HUES6 (cell line): Measurements from ENCODE around the gene NHERF2.

Experiments
- H3K27ac ChIP-seq: 2 replicates; pipeline ENCODE4 v1.7.0; 2013; ENCODE audit warnings: low read depth, mild to moderate bottlenecking, low read length, inconsistent platforms
- H3K27me3 ChIP-seq: 2 replicates; pipeline ENCODE4 v1.6.1; 2013; ENCODE audit warnings: low read length; ENCODE audit not compliant: control insufficient read depth, insufficient read depth
- H3K36me3 ChIP-seq: 2 replicates; pipeline ENCODE4 v1.6.1; 2013; ENCODE audit warnings: low read length; ENCODE audit not compliant: control insufficient read depth, insufficient read depth
- H3K4me1 ChIP-seq: 2 replicates; pipeline ENCODE4 v1.6.1; 2013; ENCODE audit warnings: low read length; ENCODE audit not compliant: control insufficient read depth, insufficient read depth
- H3K4me3 ChIP-seq: 2 replicates; pipeline ENCODE4 v1.5.1; 2013; ENCODE audit warnings: low read depth, low read length
- H3K9ac ChIP-seq: one replicate; pipeline ENCODE4 v1.6.1; 2013; ENCODE audit warnings: mild to moderate bottlenecking, low read length
- H3K9me3 ChIP-seq: 2 replicates; pipeline ENCODE4 v1.6.1; 2013; ENCODE audit warnings: low read depth, low read length; ENCODE audit not compliant: control insufficient read depth, insufficient read depth

The NHERF2 gene

DNA sequence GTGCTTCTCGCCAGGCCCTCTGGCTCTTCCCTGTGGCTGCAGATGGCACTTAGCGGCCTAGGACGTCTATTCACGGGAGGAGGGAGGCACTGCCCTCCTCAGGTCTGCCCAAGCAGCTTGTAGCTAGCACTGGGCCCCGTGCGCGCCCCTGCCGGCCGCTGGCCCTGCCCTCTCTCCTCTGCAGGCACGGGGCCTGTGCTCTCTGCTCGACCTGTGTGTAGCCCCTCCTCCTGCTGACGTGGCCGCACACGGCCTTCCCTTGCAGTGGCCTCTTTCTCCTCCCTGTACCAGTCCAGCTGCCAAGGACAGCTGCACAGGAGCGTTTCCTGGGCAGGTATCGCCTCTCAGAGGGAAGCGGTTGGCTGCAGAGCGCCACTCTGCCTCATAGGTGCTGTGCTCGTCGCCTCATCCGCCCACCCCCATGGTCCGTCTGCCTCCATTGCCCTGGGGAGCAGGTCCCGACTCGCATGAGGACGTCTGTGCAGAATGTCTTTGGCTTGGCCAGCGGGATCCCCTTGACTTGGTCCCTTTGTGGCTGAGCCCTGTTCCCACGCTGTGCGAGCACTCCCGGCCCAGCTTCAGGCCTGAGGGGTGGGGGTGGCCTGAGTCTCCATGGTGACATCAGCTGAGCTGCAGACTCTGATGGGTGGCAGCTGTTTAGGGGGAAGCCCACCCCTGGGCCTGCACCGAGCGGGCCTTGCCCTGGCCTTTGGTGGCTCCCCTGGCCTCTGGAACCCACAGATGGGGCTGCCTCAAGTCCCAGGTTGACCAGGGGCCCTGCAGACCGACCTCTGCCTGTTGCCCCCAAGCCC, 55.7 kb downstream of the NHERF2 start:
- H3K36me3 ChIP-seq: peaks cover 81% of the 10 kb centered on the region
- H3K27ac ChIP-seq: no peak overlapping the region
- H3K4me1 ChIP-seq: no peaks in the 10 kb centered on the region
- H3K4me3 ChIP-seq: no peak overlapping the region
- H3K9me3 ChIP-seq: no peaks in the 10 kb centered on the region
- no peaks in the 10 kb centered on the region for H3K27me3 ChIP-seq
- peak overlapping the region; percentile 24 for H3K9ac ChIP-seq

DNA sequence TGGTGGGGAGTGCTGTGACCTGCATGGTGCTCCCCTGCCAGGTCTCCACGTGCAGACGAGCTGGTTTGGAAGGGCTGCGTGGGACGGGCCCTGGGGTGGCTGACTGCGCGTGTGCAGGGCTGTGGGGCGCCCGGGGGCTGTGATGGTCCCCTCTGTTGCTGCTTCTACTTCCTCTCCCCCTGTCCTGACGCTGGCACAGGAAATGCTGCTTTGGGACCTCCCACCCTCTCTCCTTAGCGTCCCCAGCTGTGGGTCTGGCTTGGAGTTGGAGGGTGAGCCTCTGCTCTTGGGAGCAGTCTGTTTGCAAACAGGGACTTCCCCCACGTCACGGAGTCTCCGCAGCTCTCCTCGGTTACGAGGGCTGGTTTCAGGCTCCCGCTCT, 56.3 kb downstream of the NHERF2 start:
- H3K9me3 ChIP-seq: no peaks in the 10 kb centered on the region
- H3K36me3 ChIP-seq: peaks cover 83% of the 10 kb centered on the region
- peak overlapping the region; percentile 24 for H3K9ac ChIP-seq
- no peaks in the 10 kb centered on the region for H3K4me1 ChIP-seq
- no peak overlapping the region for H3K4me3 ChIP-seq
- no peak overlapping the region for H3K27ac ChIP-seq
- H3K27me3 ChIP-seq: no peaks in the 10 kb centered on the region

DNA sequence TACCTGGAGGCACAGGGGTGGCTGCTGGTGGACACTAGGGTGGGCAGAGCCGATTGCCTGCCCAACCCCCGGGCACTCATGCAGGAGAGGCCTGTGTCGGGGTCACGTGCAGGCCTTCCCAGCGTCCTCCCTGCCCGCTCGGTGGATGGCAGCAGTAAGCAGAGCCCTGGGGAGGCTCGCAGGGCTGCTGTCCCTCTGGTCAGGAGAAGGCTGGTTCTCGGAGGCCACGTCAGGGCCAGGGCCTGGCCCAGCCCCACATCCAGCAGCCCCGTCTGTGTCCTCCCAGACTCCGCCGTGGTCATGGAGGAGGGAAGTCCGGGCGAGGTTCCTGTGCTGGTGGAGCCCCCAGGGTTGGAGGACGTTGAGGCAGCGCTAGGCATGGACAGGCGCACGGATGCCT, 56.7 kb downstream of the NHERF2 start:
- Histone ChIP-seq H3K9ac (no peak overlapping the region), H3K36me3 (peaks cover 85% of the 10 kb centered on the region), H3K27me3 (no peaks in the 10 kb centered on the region), H3K27ac (no peak overlapping the region), H3K9me3 (no peaks in the 10 kb centered on the region), H3K4me3 (no peak overlapping the region), H3K4me1 (no peaks in the 10 kb centered on the region)

DNA sequence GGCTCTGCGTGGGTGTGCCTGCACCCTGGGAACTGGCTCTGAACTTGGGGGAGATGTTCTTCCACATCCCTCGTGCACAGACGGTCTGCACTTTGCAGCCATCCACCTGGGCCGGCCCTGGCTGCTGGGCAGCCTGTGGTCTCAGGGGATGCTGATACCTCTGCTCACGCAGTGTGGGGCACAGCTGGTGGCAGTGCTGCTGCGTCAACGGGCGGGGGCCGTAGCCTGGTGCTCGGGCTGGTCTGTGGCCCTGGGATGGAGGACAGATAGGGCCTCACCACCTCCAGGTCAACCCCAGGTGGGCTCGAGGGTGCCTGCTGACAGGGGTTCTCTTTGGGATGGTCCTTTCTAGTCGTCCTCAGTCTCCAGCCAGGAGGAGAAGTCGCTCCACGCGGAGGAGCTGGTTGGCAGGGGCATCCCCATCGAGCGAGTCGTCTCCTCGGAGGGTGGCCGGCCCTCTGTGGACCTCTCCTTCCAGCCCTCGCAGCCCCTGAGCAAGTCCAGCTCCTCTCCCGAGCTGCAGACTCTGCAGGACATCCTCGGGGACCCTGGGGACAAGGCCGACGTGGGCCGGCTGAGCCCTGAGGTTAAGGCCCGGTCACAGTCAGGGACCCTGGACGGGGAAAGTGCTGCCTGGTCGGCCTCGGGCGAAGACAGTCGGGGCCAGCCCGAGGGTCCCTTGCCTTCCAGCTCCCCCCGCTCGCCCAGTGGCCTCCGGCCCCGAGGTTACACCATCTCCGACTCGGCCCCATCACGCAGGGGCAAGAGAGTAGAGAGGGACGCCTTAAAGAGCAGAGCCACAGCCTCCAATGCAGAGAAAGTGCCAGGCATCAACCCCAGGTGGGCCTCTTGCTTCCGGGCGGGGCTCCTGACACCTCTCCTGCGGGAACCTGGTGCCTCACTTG, 57.4 kb downstream of the NHERF2 start:
- H3K27ac ChIP-seq: no peak overlapping the region
- H3K4me3 ChIP-seq: no peak overlapping the region
- no peaks in the 10 kb centered on the region for H3K4me1 ChIP-seq
- H3K9ac ChIP-seq: no peak overlapping the region
- no peaks in the 10 kb centered on the region for H3K9me3 ChIP-seq
- H3K36me3 ChIP-seq: peaks cover 85% of the 10 kb centered on the region
- no peaks in the 10 kb centered on the region for H3K27me3 ChIP-seq

DNA sequence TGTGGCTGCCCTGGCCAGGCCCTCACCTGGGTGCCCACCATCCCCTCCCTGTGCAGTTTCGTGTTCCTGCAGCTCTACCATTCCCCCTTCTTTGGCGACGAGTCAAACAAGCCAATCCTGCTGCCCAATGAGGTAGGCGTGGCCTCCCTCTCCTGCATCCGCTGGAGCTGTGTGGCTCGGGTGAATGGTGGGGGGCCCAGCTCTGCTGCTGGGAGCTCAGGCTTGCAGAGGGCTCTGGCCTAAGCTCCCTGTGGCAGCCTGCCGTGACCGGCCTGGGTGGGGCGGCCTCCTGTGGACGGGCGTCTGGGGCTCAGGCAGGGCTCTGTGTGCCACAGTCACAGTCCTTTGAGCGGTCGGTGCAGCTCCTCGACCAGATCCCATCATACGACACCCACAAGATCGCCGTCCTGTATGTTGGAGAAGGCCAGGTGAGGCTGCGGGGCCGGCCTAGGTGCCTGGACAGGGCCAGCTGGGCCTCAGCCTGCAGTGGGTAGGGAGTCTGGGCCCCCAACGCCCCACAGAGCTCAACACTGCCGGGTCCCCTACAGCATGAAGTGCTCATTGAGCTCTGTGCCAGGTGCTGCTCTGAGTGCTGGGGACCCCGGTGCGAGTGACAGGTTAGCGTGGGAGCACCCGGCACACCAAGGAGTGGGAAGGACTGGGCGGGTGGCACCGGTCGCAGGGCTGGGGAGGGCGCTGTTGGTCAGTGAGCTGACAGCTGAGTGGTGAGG, 58.4 kb downstream of the NHERF2 start:
- no peaks in the 10 kb centered on the region for H3K9me3 ChIP-seq
- no peaks in the 10 kb centered on the region for H3K27me3 ChIP-seq
- H3K27ac ChIP-seq: no peak overlapping the region
- no peak overlapping the region for H3K4me3 ChIP-seq
- no peaks in the 10 kb centered on the region for H3K4me1 ChIP-seq
- H3K9ac ChIP-seq: no peak overlapping the region
- H3K36me3 ChIP-seq: peaks cover 86% of the 10 kb centered on the region

DNA sequence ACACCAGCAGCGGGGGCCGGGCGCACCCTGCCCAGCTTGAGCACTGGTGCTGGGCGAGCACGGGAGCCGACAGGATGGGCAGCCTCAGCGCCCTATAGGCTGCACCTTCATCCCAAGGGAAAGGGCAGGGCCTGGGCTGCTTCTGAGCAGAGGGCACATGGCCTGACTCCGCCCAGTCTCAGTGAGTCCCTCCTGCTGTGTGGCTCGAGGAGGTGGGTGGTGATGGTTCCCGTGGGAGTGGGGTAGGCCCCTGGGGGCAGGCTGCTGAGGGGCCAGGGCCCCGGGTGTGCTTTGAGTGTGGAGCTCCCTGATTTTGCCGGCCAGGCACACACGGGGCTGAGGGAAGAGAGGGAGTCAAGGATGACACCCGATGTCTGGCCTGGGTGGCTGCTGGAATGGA, 59.0 kb downstream of the NHERF2 start:
- Histone ChIP-seq H3K27ac (no peak overlapping the region), H3K36me3 (peaks cover 86% of the 10 kb centered on the region), H3K27me3 (no peaks in the 10 kb centered on the region)

DNA sequence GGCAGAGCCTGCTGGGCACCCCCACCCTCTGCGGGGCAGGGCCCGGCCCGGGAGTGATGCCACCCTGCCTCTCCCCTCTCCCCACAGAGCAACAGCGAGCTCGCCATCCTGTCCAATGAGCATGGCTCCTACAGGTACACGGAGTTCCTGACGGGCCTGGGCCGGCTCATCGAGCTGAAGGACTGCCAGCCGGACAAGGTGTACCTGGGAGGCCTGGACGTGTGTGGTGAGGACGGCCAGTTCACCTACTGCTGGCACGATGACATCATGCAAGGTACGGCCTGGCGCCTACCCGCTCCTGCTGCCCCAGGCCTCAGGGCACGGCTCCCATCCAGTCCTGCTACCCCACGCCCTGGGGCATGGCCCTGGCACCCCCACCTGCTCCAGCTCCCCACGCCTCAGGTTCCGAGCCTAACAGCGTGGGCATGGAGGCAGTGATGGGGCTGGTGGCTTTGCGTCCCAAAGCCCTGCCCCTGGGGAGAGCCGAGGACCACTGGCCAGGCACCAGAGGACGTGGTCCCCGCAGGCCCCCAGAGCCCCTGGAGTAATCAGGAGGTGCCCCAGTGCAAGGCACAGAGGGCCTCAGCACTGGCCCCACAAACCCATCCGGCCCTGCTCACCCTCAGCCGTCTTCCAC, 59.5 kb downstream of the NHERF2 start:
- Histone ChIP-seq H3K9ac (no peak overlapping the region), H3K4me3 (no peak overlapping the region), H3K36me3 (peaks cover 81% of the 10 kb centered on the region)

More for the DNA sequence above, 59.0 kb downstream of the NHERF2 start:
- peaks cover 4% of the 10 kb centered on the region; the same call in 1 of the 2 replicates for H3K4me1 ChIP-seq
- no peak overlapping the region for H3K9ac ChIP-seq
- H3K4me3 ChIP-seq: no peak overlapping the region
- H3K9me3 ChIP-seq: no peaks in the 10 kb centered on the region

DNA sequence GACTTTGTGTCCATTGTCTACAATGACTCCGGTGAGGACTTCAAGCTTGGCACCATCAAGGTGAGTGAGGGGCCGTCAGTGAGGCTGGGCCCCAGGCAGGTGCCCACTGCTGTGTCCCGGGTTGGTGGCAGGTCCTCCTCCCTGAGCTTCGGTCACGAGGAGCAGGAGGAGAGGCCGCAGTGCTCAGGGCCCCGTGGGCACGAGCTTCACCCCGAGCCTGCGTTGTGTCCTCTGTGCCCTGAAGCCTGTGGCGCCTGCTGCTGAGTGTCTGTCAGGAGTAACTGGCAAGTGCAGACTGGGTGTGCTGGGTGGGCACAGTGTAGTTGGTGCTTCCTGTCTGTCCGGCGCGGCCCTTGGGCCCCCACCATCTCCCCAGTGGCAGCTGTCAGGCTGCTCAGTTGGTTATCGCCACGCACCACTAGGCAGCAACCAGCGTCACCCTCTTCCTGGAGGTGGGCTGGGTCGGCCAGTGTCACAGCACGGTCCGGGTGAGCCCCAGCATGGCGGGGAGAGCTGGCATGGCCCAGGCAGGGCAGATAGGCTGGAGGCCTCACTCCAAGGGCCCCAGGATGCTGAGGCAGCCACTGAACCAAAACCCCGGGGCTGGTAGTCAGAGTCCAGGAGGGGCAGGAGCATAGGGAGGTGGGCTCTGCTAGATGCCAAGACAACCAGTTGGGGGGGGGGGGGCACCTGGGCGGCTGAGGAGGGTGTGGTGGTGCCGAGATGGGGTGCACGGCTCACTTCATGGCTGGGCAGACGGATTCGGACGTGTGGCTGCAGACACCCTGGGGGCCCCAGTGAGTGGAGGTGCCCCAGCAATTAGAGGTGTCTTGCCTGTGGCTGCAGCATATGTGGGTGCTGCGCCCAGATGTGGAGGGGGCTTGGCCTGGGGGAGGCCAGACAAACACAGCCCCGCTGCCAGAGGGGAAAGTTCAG, 60.4 kb downstream of the NHERF2 start:
- H3K4me1 ChIP-seq: peaks cover 11% of the 10 kb centered on the region
- H3K27ac ChIP-seq: no peak overlapping the region
- H3K9me3 ChIP-seq: no peaks in the 10 kb centered on the region
- H3K27me3 ChIP-seq: no peaks in the 10 kb centered on the region
- no peak overlapping the region for H3K9ac ChIP-seq
- H3K4me3 ChIP-seq: no peak overlapping the region
- peaks cover 73% of the 10 kb centered on the region for H3K36me3 ChIP-seq

More for the DNA sequence above, 59.5 kb downstream of the NHERF2 start:
- no peak overlapping the region for H3K27ac ChIP-seq
- peaks cover 4% of the 10 kb centered on the region; the same call in 1 of the 2 replicates for H3K4me1 ChIP-seq
- H3K27me3 ChIP-seq: no peaks in the 10 kb centered on the region
- no peaks in the 10 kb centered on the region for H3K9me3 ChIP-seq

DNA sequence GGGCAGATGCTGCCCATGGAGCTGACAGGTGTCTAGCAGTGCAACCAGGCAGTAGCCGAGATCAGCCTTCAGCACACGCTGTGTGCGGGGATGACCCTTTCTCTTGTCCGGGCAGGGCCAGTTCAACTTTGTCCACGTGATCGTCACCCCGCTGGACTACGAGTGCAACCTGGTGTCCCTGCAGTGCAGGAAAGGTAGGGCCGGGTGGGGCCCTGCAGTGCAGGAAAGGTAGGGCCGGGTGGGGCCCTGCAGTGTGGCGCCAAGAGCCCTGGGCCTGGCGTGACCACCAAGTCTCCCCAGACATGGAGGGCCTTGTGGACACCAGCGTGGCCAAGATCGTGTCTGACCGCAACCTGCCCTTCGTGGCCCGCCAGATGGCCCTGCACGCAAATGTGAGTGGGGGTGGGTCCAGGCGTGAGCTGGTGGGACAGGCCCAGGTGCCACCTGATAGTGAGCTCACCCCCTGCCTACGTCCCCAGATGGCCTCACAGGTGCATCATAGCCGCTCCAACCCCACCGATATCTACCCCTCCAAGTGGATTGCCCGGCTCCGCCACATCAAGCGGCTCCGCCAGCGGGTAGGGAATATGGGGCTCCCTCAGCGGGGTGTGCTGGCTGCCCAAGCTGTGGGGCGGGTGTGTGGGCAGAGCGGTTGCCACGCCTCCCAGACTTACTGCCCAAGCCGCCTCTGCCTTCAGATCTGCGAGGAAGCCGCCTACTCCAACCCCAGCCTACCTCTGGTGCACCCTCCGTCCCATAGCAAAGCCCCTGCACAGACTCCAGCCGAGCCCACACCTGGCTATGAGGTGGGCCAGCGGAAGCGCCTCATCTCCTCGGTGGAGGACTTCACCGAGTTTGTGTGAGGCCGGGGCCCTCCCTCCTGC, 61.3 kb downstream of the NHERF2 start:
- H3K27me3 ChIP-seq: no peaks in the 10 kb centered on the region
- H3K4me1 ChIP-seq: peaks cover 18% of the 10 kb centered on the region
- peaks cover 70% of the 10 kb centered on the region for H3K36me3 ChIP-seq
- H3K9me3 ChIP-seq: no peaks in the 10 kb centered on the region
- H3K9ac ChIP-seq: no peak overlapping the region
- no peak overlapping the region for H3K4me3 ChIP-seq
- no peak overlapping the region for H3K27ac ChIP-seq
